SK-N-SH treated with all-trans-retinoic acid at 6 μM for 48 hours (cell line): ENCODE measurements around the gene ARIH2.

Source experiments
- ESRRG ChIP-seq: fragments of 250-450 bp; sonication (Bioruptor Pico); IDR thresholded peaks from 2 replicates; pipeline ENCODE4 v1.6.1; 2021; ENCODE audit warnings: mild to moderate bottlenecking
- TCF4 ChIP-seq: fragments of 250-450 bp; sonication (Bioruptor Pico); IDR thresholded peaks from 2 replicates; pipeline ENCODE4 v1.8.0; 2021; ENCODE audit warnings: mild to moderate bottlenecking, moderate library complexity, borderline replicate concordance
- TOX ChIP-seq: fragments of 250-450 bp; sonication (Bioruptor Pico); IDR thresholded peaks from 2 replicates; pipeline ENCODE4 v1.8.0; 2021; ENCODE audit warnings: mild to moderate bottlenecking, moderate library complexity, borderline replicate concordance
- ZC3H10 ChIP-seq: fragments of 250-450 bp; sonication (Bioruptor Pico); IDR thresholded peaks from 2 replicates; pipeline ENCODE4 v1.5.1; 2021; ENCODE audit warnings: mild to moderate bottlenecking, moderate library complexity
- ZFP3 ChIP-seq: fragments of 250-450 bp; sonication (Bioruptor Pico); IDR thresholded peaks from 2 replicates; pipeline ENCODE4 v1.5.0; 2020; ENCODE audit warnings: mild to moderate bottlenecking, moderate library complexity
- ZFP30 ChIP-seq: fragments of 450-650 bp; formaldehyde crosslinking; IDR thresholded peaks from 2 replicates; pipeline ENCODE4 v1.5.0; 2022; ENCODE audit warnings: mild to moderate bottlenecking, moderate library complexity
- ZNF565 ChIP-seq: fragments of 450-650 bp; formaldehyde crosslinking; conservative IDR thresholded peaks from 2 replicates; pipeline ENCODE4 v1.5.0; 2020; ENCODE audit warnings: low read depth, mild to moderate bottlenecking, moderate library complexity
- ZNF70 ChIP-seq: fragments of 450-650 bp; formaldehyde crosslinking; IDR thresholded peaks from 2 replicates; pipeline ENCODE4 v1.5.0; 2020; ENCODE audit warnings: mild to moderate bottlenecking, moderate library complexity
- ZNF8 ChIP-seq: fragments of 450-650 bp; formaldehyde crosslinking; IDR thresholded peaks from 2 replicates; pipeline ENCODE4 v1.5.0; 2020; ENCODE audit warnings: mild to moderate bottlenecking, moderate library complexity
- TF ChIP-seq, protein P1 (sequence below): fragments of 250-450 bp; sonication (Bioruptor Pico); IDR thresholded peaks from 2 replicates; pipeline ENCODE4 v1.5.1; 2020; ENCODE audit warnings: low read depth, mild to moderate bottlenecking, moderate library complexity

DNA sequence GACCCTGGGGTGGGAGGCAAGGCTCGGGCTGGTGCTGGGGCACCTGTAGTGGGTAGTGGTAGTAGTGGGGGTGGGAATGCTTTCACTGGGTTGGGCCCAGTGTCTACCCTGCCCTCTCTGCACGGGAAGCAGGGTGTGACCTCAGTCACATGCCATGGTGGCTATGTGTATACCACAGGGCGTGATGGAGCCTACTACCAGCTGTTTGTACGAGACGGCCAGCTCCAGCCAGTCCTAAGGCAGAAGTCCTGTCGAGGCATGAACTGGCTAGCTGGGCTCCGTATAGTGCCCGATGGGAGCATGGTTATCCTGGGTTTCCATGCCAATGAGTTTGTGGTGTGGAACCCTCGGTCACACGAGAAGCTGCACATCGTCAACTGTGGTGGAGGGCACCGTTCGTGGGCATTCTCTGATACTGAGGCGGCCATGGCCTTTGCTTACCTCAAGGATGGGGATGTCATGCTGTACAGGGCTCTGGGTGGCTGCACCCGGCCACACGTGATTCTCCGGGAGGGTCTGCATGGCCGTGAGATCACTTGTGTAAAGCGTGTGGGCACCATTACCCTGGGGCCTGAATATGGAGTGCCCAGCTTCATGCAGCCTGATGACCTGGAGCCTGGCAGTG, 94.6 kb downstream of the ARIH2 start:
- TF ChIP-seq TCF4, result no peak
- TF ChIP-seq ZNF8 (CRISPR knock-in tag), result no peak
- TF ChIP-seq ZFP3 (CRISPR knock-in tag), result no peak
- no peak for TF ChIP-seq ZNF565 (CRISPR knock-in tag)
- TF ChIP-seq ZC3H10, result no peak
- TF ChIP-seq ZNF70 (CRISPR knock-in tag), result no peak
- no peak for TF ChIP-seq ZFP30 (CRISPR knock-in tag)
- no peak for TF ChIP-seq TOX
- TF ChIP-seq, protein P1, sequence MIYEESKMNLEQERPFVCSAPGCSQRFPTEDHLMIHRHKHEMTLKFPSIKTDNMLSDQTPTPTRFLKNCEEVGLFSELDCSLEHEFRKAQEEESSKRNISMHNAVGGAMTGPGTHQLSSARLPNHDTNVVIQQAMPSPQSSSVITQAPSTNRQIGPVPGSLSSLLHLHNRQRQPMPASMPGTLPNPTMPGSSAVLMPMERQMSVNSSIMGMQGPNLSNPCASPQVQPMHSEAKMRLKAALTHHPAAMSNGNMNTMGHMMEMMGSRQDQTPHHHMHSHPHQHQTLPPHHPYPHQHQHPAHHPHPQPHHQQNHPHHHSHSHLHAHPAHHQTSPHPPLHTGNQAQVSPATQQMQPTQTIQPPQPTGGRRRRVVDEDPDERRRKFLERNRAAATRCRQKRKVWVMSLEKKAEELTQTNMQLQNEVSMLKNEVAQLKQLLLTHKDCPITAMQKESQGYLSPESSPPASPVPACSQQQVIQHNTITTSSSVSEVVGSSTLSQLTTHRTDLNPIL (CRISPR knock-in tag), result no peak
- TF ChIP-seq ESRRG (CRISPR knock-in tag), result no peak
